GM12891 (cell line): ENCODE results near the gene PPP1R2.

ENCODE experiments used
- POLR2A ChIP-seq: IDR thresholded peaks from 2 replicates; pipeline ENCODE4 v1.6.1; 2011; ENCODE audit warnings: low read depth, low read length, control low read depth
- TAF1 ChIP-seq: IDR thresholded peaks from 2 replicates; pipeline ENCODE4 v1.6.1; 2011; ENCODE audit warnings: low read depth, low read length, control low read depth

DNA sequence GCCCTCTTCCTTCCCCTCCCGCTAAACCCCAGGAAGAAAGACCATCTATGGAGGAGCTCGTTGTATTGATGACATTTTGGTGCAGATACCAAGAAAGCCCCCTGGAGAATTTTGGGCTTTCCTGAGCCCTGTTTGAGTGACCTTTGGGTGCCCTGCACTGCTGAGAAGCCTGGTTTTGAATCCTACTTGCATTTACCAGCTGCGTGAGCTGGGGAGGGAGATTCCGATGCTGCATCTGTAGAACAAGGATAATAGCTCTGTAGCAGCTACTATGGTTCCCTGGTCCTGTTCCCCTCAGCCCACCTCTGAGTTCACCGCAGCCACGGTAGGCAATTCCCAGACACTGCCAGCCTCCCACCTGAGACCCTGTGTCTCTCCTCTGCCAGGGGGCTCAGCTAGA lies 35.4 kb upstream of the PPP1R2 start:
- no peak for TF ChIP-seq POLR2A
- TF ChIP-seq TAF1, result no peak
